Hematopoietic multipotent progenitor cell treated with erythropoietin and hydrocortisone succinate and interleukin-3 and kit ligand, for 15 days (in vitro differentiated cells): Measurements from ENCODE around the gene HSPBP1.
"Not testable (repeated sequence)": the region's sequence is repeated elsewhere in the genome, so short reads cannot be mapped to it uniquely, and the experiment has no call there.

Experiments used
- DNase-seq: peaks from one replicate; pipeline ENCODE4 v3.0.0-alpha.2; 2015; ENCODE audit warnings: low spot score

The HSPBP1 gene

GRCh38 chr19:55232986-55233385 lies 46.9 kb downstream of the HSPBP1 start:
- no peak for DNase-seq

GRCh38 chr19:55232286-55232602 lies 47.7 kb downstream of the HSPBP1 start:
- DNase-seq, result no peak

GRCh38 chr19:55231391-55232285 lies 48.3 kb downstream of the HSPBP1 start:
- DNase-seq, result no peak

GRCh38 chr19:55230780-55231179 lies 49.1 kb downstream of the HSPBP1 start:
- no peak for DNase-seq

GRCh38 chr19:55230329-55230728 lies 49.6 kb downstream of the HSPBP1 start:
- DNase-seq, result no peak

- peak; percentile 17 for DNase-seq
Observed at GRCh38 chr19:55229789-55230182, 50.1 kb downstream of the HSPBP1 start.

- peak; percentile 21 for DNase-seq
Observed at GRCh38 chr19:55229145-55229788, 50.6 kb downstream of the HSPBP1 start.

GRCh38 chr19:55228403-55229031 lies 51.4 kb downstream of the HSPBP1 start, which contains the start of gene TMEM86B:
Gene TMEM86B (minus strand): TSS chr19:55228763. CDS start chr19:55228741, 22 bp downstream.
- DNase-seq, result peak; percentile 95

- DNase-seq, result no peak
Observed at GRCh38 chr19:55228015-55228391, 51.9 kb downstream of the HSPBP1 start.

GRCh38 chr19:55227241-55228014 lies 52.5 kb downstream of the HSPBP1 start:
- DNase-seq, result peak; percentile 29

GRCh38 chr19:55226788-55227187 lies 53.1 kb downstream of the HSPBP1 start:
- DNase-seq, result no peak

GRCh38 chr19:55226273-55226672 lies 53.6 kb downstream of the HSPBP1 start:
- no peak for DNase-seq

GRCh38 chr19:55225415-55225958 lies 54.4 kb downstream of the HSPBP1 start:
- no peak for DNase-seq

- DNase-seq, result not testable (repeated sequence)
Observed at GRCh38 chr19:55224679-55225414, 55.1 kb downstream of the HSPBP1 start.

GRCh38 chr19:55224038-55224665 lies 55.8 kb downstream of the HSPBP1 start:
- no peak for DNase-seq

- DNase-seq, result no peak
Observed at GRCh38 chr19:55223291-55224037, 56.4 kb downstream of the HSPBP1 start.

- DNase-seq, result no peak
Observed at GRCh38 chr19:55220525-55220924, 59.4 kb downstream of the HSPBP1 start.

- peak; percentile 61 for DNase-seq
Observed at GRCh38 chr19:55216461-55217198, 63.3 kb downstream of the HSPBP1 start.

GRCh38 chr19:55213547-55213946 lies 66.4 kb downstream of the HSPBP1 start:
- DNase-seq, result no peak
